ENCODE measurements around the gene MCTP1.
"Not testable (repeated sequence)": the region's sequence is repeated elsewhere in the genome, so short reads cannot be mapped to it uniquely, and the experiment has no call there.

Gene MCTP1

DNA sequence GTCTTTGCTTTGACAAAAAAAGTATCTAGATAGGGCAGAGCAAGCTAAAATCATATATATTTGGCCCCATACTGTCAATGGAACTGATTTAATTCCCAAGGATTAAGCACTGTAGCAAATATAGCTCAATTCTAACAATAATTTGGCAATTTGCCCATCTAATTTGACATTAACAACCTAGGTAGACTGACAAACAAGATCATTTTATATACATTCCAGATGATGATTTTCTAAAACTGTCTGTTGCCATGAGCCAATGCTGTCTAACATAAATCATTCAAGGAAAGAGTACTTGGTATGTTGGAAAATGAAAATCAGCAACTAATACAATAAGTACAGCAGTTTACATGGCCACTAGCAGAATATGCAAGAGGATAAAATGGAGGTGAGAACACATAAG is 32.1 kb downstream of the MCTP1 start:
- no peak for DNase-seq (ENCODE audit: low read depth)

DNA sequence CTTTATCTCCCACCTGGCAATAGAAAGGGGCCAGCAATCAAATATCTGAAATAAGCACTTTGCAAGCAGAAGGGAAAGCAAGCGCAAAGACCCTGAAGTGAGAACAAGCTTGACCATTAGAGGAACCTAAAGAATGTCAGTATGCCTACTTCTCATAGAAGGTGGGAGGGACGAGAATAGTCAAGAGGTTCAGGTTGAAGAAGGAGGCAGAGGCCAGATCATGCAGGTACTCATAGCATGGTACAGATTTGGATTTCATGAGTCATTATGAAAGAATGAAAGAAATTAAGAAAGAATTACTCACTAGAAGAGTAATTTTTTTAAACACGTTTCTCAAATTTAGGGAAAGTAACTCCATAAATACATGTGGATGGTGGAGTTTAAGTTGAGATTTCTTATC is 33.7 kb downstream of the MCTP1 start:
- DNase-seq (ENCODE audit: low read depth) = no peak

DNA sequence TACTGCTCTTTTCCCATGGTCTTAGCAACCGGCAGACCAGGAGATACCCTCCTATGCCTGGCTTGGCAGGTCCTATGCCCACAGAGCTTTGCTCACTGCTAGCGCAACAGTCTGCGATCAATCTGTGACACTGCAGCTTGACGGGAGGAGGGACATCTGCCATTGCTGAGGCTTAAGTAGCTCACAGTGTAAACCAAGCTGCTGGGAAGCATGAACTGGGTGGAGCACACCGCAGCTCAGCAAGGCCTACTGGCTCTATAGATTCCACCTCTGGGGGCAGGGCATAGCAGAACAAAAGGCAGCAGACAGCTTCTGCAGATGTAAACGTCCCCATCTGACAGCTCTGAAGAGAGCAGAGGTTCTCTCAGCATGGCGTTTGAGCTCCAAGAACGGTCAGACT is 40.4 kb downstream of the MCTP1 start:
- no peak for DNase-seq (ENCODE audit: low read depth)

DNA sequence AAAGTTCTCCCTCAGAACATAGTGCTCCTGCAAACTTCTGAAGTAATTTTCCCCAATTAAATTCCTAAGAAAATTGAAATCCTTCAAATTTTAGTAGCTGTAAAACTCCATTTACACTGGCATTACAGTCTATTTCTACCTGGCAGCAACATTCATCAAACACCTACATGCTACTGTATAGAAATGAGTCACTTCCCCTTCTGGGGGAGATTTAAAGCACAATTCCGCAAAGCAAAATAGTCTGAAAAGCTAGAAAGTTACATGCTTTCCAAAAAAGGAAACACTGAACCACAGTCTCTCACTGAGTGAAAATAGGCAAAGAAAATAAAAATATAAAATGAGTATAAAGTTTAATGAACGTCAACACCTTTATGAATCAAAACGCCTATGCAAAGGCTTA is 43.3 kb downstream of the MCTP1 start:
- DNase-seq (ENCODE audit: low read depth) = no peak

DNA sequence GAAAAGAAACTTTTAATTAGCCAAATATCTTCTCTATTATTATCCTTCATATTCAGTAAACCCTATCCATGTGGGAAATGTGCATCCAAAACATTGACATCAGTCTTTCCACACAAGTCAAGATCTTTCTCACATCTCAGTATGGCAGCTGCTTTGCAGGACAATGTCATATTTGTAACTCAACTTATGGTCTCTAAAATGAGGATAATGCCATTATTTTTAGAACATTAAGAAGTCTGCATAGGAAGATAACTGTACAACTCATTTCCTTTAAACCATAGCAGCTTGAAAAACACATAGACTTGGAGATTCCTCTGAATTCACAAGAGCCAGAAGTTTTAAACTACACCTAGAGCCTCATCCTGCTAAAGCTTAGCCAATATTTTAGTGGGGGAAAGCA is 43.7 kb downstream of the MCTP1 start:
- no peak for DNase-seq (ENCODE audit: low read depth)

DNA sequence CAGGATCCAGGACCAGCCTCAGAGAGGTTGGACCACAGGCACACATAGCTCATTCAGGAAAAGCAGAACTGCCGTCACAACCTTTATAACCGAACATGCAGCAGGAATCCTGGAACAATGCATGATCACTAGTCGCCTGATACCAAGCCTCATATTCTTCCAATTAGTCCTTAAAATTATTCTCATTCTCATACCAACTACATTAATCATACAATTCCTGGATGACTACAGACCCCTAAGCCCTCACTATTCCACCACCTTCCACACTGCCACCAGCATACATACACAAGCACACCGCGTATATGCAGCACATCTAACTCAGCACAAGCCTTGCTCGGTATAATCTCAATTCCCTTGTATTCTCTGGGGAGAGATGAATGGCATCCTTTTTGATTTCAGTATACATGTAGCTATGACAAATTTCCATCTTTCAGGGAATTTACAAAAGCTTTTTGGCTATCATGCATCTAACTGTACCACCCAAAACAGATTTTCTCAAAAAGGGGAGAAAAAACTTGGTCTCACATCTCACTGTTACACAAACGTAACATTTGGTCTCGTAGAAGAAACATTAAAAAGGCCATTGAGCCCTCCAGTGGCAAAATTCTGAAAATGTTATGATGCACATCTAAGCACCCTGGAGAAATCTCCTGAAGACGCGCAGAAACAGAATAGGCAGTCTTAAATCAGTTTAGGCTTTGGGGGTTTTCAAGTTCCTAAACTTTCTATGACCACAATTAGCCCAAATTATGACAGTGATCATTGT is 46.2 kb downstream of the MCTP1 start:
- DNase-seq (ENCODE audit: low read depth) = no peak

DNA sequence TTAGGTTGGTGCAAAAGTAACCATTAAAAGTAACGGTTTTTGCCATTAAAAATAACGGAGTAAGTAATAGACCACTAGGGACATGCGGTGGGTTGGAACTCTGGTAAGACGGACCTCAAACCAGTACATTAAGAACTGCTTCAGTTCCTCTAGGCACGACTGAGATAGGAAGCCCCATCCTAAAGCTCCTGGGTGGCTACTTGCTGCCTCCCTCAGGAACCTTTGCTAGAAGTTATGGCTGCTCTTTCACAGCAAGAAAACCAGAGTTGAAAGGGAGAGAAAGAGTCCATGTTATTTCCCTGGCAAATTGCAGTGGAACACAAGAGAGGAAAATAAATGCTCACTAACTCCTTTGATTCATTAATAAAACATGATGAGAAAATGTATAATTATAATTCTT is 47.6 kb downstream of the MCTP1 start:
- DNase-seq (ENCODE audit: low read depth) = no peak

DNA sequence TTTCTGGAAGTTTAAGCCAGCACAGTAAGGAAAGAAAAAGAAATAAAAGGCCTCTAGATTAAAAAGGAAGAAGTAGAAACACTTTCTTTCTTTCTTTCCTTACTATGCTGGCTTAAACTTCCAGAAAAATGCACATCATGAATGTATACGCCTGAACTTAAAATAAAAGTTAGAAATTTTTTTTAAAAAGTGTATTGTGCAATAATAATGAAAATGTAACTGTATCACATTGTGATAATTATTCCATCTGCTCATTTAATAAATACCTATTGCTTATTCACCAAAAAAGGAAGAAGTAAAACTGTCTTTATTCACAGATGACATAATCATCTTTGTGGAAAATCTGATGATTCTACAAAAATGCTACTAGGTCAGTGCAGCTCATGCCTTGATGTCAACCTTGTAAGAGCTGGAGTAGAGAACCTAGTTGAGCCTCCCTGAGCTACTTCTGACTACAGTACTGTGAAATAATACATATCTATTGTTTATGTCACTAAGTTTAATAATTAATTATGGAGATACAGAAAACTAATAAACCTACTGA is 49.4 kb downstream of the MCTP1 start:
- DNase-seq (ENCODE audit: low read depth) = no peak

DNA sequence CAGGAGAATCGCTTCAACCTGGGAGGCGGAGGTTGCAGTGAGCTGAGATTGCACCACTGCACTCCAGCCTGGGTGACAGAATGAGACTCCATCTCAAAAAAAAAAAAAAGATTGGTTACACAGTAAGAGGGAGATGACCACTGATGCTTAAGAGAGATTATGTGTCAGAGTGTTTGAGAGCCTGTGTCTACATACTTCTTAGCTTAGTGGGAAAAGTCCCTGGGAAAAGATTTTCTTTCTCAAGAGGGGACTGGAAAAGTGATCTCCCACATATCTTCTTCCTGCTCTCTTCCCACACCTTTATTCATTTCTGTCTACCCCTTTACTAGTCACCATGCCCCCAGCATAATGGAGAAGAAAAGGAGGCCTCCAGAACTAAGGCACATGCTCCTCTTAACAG is 55.2 kb downstream of the MCTP1 start:
- no peak for DNase-seq (ENCODE audit: low read depth)

DNA sequence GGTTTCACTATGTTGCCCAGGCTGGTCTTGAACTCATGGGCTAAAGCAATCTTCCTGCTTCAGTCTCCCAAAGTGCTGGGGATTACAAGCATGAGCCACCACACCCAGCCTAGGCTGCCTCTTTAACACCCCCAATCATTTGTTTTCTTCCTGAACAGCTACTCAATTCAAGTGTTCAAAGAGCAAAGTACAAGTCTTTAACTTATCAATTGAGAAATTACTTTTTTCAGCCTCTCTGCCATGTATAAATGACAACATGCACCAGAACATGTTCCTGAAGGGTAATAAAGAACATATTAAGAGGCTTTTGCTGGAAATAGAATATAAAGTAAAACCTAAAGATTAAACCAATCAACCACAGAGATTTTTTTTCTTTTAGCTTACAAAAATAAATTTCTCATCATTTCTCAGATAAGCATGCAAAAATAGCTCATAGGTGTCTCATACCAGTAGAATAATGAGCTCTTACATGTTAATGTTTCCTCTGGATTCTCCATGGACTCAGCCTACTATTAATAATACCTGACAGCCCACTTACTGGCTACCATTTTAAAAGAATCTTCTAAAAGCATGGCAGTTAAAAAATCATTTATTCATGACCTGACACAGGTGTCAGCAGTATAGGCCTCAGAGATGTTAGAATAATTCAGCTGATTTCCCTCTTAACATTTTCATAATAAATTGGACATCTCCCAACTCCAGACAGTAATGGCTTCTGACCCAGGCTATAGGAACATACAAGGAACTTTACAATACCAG is 60.0 kb downstream of the MCTP1 start:
- DNase-seq (ENCODE audit: low read depth) = no peak

DNA sequence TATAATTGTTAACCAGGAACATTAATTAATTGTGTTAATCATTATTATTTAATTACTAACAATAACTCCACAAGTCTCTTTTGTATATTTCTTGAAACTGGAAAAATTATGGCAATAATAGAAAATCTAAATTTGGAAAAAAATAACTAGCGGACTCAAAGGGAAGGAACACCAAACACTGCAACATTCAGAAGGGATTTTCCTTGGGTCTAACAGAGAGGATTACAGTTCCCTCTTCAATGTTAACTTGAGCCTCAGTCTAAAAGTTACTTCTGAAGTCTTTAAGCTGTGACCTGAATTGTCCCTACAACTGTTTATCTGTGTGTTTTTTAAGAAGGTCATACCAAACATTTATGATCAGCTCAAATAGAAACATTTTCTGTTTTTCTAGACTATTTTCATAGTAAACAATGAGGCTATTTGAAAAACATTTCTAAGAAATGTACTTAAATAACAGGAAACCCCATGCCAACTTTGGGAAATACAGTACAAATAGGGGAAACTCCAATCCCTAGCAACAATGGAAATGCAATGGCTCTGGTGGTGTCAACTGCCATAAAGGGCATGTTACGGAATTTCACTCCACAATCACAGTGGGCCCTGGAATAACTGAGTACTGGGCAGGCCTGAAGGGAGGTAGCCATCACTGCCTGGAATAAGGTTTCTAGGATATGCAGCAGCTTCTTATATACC is 61.2 kb downstream of the MCTP1 start:
- DNase-seq (ENCODE audit: low read depth) = no peak

DNA sequence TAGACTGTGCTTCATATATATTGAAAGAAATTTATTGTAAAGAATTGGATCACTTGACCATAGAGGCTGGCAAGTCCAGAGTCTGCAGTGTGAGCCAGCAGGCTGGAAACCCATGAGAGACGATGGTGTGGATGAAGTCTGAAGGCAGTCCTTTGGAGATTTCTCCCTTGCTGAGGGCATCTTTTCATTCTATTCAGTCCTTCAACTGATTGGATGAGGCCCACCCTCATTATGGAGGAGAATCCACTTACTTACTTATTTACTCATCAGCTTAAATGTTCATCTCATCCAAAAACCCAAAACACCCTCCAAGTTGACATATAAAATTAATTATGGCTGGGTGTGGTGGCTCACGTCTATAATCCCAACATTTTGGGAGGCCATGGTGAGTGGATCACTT is 62.1 kb downstream of the MCTP1 start:
- DNase-seq (ENCODE audit: low read depth) = no peak

DNA sequence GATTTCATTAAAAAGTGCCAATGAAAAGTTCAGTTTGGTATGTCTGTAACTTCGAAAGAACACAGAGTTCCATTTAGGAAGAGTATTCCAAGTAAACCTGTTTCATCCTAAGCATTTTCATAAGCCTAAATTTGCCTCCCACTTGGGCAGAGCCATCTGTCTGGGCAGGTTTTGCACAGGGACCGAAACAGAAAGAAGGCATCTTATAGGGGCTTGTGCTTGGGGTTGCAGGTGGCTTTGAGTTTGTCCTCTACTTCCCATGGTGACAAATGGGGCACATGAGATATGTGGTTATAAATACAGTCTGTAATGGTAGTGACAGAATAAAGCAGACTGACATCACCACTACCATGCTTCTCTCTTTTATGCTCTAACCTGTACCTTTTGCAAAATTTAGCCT is 63.7 kb downstream of the MCTP1 start:
- no peak for DNase-seq (ENCODE audit: low read depth)

DNA sequence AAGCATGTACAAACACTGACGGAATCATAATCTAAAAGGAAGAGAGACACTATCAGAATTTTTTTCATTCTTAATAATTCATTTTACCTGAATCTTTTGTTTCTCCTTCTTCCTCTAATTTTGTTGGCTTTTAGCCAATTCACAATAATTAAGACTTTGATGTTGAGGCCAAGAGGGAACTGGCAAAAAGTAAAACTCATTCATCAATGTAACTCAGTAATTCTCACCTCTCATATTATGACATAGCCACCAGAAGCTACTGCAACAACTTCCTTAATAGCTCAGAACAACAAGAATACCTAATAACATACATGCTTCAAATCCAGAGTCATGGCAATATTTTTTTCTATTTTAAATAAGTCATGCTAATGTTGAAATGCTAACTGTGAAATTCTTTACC is 64.5 kb downstream of the MCTP1 start:
- no peak for DNase-seq (ENCODE audit: low read depth)

DNA sequence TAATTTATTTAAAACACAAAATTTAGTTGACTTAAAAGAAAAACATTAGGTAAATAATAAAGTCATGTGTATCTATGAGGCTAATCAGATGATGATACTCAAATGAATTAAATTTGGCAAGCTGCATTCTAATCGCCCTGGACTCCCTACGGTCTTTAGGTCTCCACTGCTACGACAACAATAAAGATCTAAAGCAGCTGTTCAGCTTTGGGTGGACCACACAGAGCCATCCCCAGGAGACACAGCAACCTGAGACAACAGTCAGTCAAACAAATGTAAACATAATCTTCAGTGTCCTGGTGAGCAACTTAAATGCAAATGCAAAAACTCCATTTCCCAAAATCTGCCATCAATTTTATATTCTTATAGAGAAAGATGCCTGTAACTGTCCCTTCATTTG is 65.5 kb downstream of the MCTP1 start:
- DNase-seq (ENCODE audit: low read depth) = no peak

DNA sequence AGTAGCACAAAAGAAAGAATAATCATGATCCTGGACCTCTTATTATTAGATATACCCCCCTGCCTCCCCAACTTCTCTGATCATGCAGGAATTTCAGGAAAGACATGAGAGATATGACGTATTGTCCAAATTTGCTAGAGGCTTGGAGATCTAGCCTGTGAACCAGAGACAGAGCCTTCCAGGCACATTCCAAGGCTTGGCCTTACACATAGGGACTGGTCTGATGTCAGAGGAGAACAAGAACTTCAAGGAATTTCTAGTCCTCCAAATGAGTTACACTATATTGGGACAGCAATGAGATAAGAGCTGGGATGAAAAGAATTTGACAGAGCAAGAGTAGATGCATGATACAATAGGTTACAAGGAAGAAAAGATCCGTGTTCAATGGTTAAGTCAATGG is 67.0 kb downstream of the MCTP1 start:
- no peak for DNase-seq (ENCODE audit: low read depth)

DNA sequence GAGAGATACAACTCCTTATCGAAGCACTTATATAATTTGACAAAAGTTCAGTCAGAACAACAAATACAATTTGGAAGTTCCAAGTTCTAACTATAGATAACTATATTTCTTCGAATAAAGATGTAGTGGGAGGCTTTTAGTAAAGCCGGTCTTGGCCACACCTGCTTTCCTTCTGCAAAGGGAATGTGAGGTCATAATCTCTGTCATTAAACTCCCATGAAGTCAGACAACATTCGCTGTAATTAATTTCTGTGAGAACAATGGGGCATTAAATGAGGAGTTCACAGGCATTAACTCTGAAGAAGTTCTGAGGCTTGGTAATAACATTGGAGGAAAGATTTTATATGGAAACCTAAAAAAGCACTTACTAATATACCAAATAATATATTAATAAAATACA is 67.5 kb downstream of the MCTP1 start:
- DNase-seq (ENCODE audit: low read depth) = no peak

DNA sequence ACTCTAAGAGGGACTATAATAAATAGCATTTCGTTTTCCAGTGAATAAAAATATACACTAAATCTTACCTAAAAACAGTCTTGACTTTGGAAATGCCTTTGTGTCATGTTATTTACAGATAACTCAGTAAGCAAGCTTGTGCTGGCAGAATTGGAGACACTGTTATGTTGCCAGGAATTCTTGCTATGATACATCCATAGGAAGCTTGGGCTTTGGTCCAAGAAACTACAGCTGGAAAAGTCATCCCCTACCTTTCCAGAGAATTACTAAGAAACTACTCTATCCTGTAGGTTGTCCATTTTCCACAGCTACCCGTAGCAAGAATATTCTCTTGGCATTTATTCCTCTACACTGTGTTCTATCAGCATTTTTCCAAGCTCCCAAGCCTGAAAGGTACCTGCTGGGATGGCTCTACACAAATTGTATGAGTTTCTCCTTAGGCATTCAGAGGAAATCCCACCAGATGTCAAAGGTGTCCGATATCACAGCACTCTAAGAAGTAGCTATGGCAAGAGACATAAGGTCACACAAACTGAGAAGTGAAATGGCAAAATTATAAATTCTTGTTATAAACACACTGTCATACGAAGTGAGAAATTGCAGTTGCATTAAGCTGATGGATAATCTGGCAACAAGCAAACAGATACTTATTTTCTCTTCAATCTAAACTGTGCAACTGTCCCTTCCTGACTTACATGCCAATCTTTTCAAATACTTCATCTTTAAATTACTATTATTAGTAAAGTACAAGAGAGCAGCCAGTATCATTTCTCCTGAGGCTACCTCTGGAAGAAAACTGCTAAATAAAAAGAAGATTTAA is 68.5 kb downstream of the MCTP1 start:
- DNase-seq (ENCODE audit: low read depth) = no peak

DNA sequence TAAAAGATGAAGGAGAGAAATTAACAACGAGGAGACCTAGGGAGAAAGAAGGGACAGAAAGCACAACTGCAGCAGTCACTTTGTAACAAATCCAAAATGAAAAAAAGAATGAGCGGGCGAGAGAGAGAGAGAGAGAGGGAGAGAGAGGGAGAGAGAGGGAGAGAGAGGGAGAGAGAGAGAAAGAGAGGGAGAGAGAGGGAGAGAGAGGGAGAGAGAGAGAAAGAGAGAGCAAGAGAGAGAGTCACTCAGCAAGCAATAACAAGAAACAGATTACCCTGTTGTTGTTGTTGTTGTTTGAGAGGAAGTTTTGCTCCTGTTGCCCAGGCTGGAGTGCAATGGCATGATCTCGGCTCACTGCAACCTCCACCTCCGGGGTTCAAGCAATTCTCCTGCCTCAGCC is 77.1 kb downstream of the MCTP1 start:
- not testable (repeated sequence) for DNase-seq (ENCODE audit: low read depth)

DNA sequence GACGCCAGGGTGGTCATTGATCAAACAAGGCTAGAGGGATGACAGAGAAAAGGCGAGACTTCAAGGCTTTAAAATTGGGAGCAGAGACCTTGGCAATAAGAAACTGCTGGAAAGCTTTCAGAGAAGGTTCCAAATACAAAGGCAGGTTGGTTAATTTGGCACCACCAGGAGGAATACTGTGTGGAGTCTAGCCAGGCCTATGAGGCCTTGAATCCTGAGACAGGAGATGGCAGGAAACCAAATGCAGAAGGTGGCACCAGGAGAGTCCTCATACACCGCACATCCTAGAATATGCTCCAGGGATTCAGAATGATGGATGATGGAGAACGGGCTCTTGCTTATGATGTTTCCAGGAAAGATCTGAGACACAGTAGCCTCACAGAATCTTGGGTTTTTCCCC is 90.0 kb downstream of the MCTP1 start:
- no peak for DNase-seq (ENCODE audit: low read depth)

DNA sequence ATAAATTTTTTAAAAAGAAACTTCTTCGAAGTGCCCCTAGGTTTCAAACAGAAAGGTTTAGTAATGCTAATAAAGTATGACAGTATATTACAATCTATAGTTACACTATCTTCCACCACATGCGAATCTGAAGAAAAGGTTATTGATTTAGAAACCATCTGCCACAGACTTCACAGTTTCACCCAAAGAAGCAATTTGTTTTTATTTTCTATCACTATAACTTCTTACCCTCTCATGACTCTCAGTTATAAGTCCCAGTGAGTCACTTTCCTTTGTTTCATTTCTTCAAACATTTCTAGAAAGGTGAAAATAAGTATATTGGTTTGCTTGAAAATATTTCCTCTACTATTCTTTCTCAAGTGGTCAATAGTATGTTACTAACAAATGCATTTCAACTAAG is 93.6 kb downstream of the MCTP1 start:
- no peak for DNase-seq (ENCODE audit: low read depth)

DNA sequence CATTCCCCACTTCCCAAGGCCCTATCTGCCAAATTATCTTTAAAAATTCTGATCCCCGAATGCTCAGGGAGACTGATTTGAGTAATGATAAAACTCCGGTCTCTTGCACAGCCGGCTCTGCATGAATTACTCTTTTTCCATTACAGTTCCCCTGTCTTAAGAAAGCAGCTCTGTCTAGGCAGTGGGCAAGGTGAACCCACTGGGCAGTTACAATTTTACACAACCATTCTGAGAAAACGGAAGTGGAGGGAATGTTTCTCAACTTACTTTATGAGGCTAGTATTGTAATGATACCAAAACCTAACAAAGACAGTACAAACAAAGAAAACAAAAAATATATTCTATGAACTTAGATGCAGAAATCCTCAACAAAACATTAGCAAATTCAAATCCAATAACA is 100.0 kb downstream of the MCTP1 start:
- no peak for DNase-seq (ENCODE audit: low read depth)

Data from activated T-cell treated with anti-CD3 and anti-CD28 coated beads for 24 hours (primary cell).